ENCODE measurements around the gene C10orf143. TPM values are rescaled to one million over a fixed set of nuclear protein-coding genes. Genes with fewer than 3 reads are reported as not detected.

The C10orf143 gene
- total RNA-seq, 2 donors from 2014 or later, result not detected

DNA sequence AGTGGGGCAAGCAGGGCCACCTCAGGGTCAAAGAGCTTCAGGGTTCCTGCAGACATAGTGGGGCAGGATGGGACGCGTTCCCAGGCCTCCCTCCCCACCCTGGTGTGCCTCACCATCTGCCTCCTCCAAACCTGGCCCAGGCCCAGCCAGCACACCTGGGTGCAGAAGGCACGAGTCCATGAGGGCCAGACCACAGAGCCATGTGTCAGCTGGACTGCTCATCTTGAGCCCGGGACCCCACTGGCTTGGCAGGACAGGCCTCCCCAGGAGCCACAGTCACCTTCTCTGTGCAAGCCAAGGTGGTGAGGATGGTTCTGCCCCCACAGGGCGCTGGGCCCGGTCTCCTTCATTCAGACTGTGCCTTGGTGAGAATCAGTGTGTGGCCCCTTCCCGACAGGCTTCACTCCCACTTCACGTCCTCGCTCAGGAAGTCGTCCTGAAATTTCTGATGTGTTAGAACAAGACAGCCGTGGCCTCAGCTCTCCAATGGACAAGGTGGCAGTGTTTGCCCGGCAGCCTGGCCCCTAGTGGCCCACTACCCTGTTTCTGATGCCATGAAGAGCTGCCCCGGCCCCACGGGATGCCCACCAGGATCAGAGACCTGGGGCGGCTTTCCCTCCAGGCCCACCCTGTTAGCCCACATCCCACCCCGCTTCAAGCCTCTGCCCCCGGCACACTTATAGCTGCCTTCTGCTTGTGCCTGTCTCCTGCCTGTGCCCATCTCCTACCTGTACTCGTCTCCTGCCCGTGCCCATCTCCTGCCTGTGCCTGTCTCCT, 87.0 kb downstream of the C10orf143 start:
- TF ChIP-seq, protein P1, sequence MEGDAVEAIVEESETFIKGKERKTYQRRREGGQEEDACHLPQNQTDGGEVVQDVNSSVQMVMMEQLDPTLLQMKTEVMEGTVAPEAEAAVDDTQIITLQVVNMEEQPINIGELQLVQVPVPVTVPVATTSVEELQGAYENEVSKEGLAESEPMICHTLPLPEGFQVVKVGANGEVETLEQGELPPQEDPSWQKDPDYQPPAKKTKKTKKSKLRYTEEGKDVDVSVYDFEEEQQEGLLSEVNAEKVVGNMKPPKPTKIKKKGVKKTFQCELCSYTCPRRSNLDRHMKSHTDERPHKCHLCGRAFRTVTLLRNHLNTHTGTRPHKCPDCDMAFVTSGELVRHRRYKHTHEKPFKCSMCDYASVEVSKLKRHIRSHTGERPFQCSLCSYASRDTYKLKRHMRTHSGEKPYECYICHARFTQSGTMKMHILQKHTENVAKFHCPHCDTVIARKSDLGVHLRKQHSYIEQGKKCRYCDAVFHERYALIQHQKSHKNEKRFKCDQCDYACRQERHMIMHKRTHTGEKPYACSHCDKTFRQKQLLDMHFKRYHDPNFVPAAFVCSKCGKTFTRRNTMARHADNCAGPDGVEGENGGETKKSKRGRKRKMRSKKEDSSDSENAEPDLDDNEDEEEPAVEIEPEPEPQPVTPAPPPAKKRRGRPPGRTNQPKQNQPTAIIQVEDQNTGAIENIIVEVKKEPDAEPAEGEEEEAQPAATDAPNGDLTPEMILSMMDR (IDR thresholded peaks at IDR 0.05), result no peak
- Histone ChIP-seq H3K36me3 (no peaks in the 10 kb centered on the region), H3K27ac (no peak overlapping the region), H3K9me3 (no peaks in the 10 kb centered on the region), H3K4me3 (no peak overlapping the region), H3K4me1 (ENCODE audit: control insufficient read depth in 1 of 2, low read depth in 2 of 2) (no peaks in the 10 kb centered on the region), H3K27me3 (replicated peaks; ENCODE audit: insufficient read depth) (no peaks in the 10 kb centered on the region)
- ATAC-seq (ENCODE audit: insufficient number of reproducible peaks, low FRiP score, low read depth) (no peak), DNase-seq (ENCODE audit: low spot score) (no peak)

GRCh38 chr10:130022511-130023299, 87.9 kb downstream of the C10orf143 start:
- Histone ChIP-seq H3K4me1 (ENCODE audit: control insufficient read depth in 1 of 2, low read depth in 2 of 2) (no peaks in the 10 kb centered on the region), H3K4me3 (no peak overlapping the region), H3K9me3 (no peaks in the 10 kb centered on the region), H3K27ac (no peak overlapping the region), H3K36me3 (no peaks in the 10 kb centered on the region), H3K27me3 (replicated peaks; ENCODE audit: insufficient read depth) (no peaks in the 10 kb centered on the region)
- ATAC-seq (ENCODE audit: insufficient number of reproducible peaks, low FRiP score, low read depth), result no peak
- TF ChIP-seq, protein P1 (IDR thresholded peaks at IDR 0.05), result no peak
- no peak for DNase-seq (ENCODE audit: low spot score)

GRCh38 chr10:130022086-130022485, 88.5 kb downstream of the C10orf143 start:
- no peaks in the 10 kb centered on the region for H3K4me1 ChIP-seq (ENCODE audit: control insufficient read depth in 1 of 2, low read depth in 2 of 2)
- H3K4me3 ChIP-seq, result no peak overlapping the region
- DNase-seq (ENCODE audit: low spot score), result no peak
- no peak for ATAC-seq (ENCODE audit: insufficient number of reproducible peaks, low FRiP score, low read depth)
- H3K36me3 ChIP-seq, result no peaks in the 10 kb centered on the region
- H3K27me3 ChIP-seq (replicated peaks; ENCODE audit: insufficient read depth), result no peaks in the 10 kb centered on the region
- TF ChIP-seq, protein P1 (IDR thresholded peaks at IDR 0.05), result no peak
- H3K9me3 ChIP-seq, result no peaks in the 10 kb centered on the region
- no peak overlapping the region for H3K27ac ChIP-seq

GRCh38 chr10:130021383-130021950, 89.2 kb downstream of the C10orf143 start:
- DNase-seq (ENCODE audit: low spot score) (no peak), ATAC-seq (ENCODE audit: insufficient number of reproducible peaks, low FRiP score, low read depth) (no peak)
- Histone ChIP-seq H3K4me3 (no peak overlapping the region), H3K9me3 (no peaks in the 10 kb centered on the region), H3K36me3 (no peaks in the 10 kb centered on the region), H3K27me3 (replicated peaks; ENCODE audit: insufficient read depth) (no peaks in the 10 kb centered on the region), H3K4me1 (ENCODE audit: control insufficient read depth in 1 of 2, low read depth in 2 of 2) (no peaks in the 10 kb centered on the region), H3K27ac (no peak overlapping the region)
- TF ChIP-seq, protein P1 (IDR thresholded peaks at IDR 0.05), result no peak
